KMS-11 (cell line): ENCODE measurements around the gene SPG21.

Experiments
- H2AFZ ChIP-seq: fragments of 200-600 bp; sonication (generic); 2 replicates; pipeline ENCODE4 v1.6.1; 2016; ENCODE audit warnings: antibody characterized with exemption, mixed run types, low read depth
- H3K27ac ChIP-seq: fragments of 200-600 bp; sonication (generic); 2 replicates; pipeline ENCODE4 v1.6.1; 2016; ENCODE audit warnings: mild to moderate bottlenecking, mixed run types
- H3K27me3 ChIP-seq: fragments of 200-600 bp; sonication (generic); 2 replicates; pipeline ENCODE4 v1.6.1; 2017; ENCODE audit warnings: mild to moderate bottlenecking, low read depth, mixed run types, moderate library complexity; ENCODE audit not compliant: insufficient read depth
- H3K36me3 ChIP-seq: fragments of 200-600 bp; sonication (generic); 2 replicates; pipeline ENCODE4 v1.6.1; 2017; ENCODE audit warnings: mild to moderate bottlenecking, mixed run types; ENCODE audit not compliant: insufficient read depth
- H3K4me1 ChIP-seq: fragments of 200-600 bp; sonication (generic); 2 replicates; pipeline ENCODE4 v1.6.1; 2016; ENCODE audit warnings: mild to moderate bottlenecking, low read depth, mixed run types; ENCODE audit not compliant: poor library complexity, severe bottlenecking
- H3K4me2 ChIP-seq: fragments of 200-600 bp; sonication (generic); 2 replicates; pipeline ENCODE4 v1.7.0; 2016; ENCODE audit warnings: mild to moderate bottlenecking, mixed run types
- H3K4me3 ChIP-seq: fragments of 200-600 bp; sonication (generic); IDR thresholded peaks from 2 replicates; pipeline ENCODE4 v1.6.1; 2017; ENCODE audit warnings: low read depth, low read length, mixed read lengths; ENCODE audit not compliant: insufficient read depth
- H3K79me2 ChIP-seq: fragments of 200-600 bp; sonication (generic); 2 replicates; pipeline ENCODE4 v1.6.1; 2016; ENCODE audit warnings: low read depth, mixed run types; ENCODE audit not compliant: insufficient read depth
- H3K9ac ChIP-seq: fragments of 200-600 bp; sonication (generic); 2 replicates; pipeline ENCODE4 v1.6.1; 2016; ENCODE audit warnings: mild to moderate bottlenecking, mixed run types
- H4K20me1 ChIP-seq: fragments of 200-600 bp; sonication (generic); 2 replicates; pipeline ENCODE4 v1.6.1; 2016; ENCODE audit warnings: mild to moderate bottlenecking, mixed run types; ENCODE audit not compliant: insufficient read depth
- TF ChIP-seq, protein P1 (sequence below): fragments of 200-600 bp; sonication (generic); conservative IDR thresholded peaks from 2 replicates; pipeline ENCODE4 v1.6.1; 2017; ENCODE audit warnings: low read depth, mild to moderate bottlenecking, antibody characterized with exemption, low read length, moderate library complexity, mixed read lengths

SPG21 gene

GRCh38 chr15:65028921-65029735 lies 39.4 kb upstream of the SPG21 start, which contains the start of gene MTFMT:
Gene MTFMT, minus strand, starts transcription at chr15:65029639. Its CDS starts 26 bp downstream, at chr15:65029613.
- Histone ChIP-seq H3K4me2 (peak within 1 kb of the TSS; percentile 97), H3K4me3 (no peak within 1 kb of the TSS), H2AFZ (peak within 1 kb of the TSS; percentile 82), H3K27ac (no peak within 1 kb of the TSS), H4K20me1 (no peaks in the 10 kb centered on the region), H3K36me3 (no peaks in the 10 kb centered on the region; the same call in 1 of the 2 replicates), H3K79me2 (no peaks in the 10 kb centered on the region; the same call in 1 of the 2 replicates), H3K27me3 (no peaks in the 10 kb centered on the region), H3K9ac (peak within 1 kb of the TSS; percentile 68), H3K4me1 (peaks cover 12% of the 10 kb centered on the region)
- TF ChIP-seq, protein P1, sequence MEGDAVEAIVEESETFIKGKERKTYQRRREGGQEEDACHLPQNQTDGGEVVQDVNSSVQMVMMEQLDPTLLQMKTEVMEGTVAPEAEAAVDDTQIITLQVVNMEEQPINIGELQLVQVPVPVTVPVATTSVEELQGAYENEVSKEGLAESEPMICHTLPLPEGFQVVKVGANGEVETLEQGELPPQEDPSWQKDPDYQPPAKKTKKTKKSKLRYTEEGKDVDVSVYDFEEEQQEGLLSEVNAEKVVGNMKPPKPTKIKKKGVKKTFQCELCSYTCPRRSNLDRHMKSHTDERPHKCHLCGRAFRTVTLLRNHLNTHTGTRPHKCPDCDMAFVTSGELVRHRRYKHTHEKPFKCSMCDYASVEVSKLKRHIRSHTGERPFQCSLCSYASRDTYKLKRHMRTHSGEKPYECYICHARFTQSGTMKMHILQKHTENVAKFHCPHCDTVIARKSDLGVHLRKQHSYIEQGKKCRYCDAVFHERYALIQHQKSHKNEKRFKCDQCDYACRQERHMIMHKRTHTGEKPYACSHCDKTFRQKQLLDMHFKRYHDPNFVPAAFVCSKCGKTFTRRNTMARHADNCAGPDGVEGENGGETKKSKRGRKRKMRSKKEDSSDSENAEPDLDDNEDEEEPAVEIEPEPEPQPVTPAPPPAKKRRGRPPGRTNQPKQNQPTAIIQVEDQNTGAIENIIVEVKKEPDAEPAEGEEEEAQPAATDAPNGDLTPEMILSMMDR = no peak

DNA sequence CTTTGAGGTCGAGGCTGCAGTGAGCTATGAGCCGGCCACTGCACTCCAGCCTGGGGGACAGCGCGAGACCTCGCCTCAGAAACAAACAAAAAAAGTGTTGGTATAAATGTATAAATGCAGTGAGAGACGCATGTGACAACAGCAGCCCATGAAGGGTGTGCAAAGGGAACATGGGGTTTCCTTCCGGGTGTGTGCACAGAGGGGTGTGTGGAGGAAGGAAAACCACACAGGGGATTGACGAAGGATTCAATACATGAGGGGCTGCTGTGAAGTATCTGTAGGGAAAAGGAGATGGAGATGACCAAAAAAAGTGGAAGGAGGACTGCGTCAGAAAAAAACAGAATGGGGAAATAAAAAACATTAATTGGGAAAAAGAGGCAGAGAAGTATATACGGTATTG lies 38.6 kb upstream of the SPG21 start:
- H3K27me3 ChIP-seq = no peaks in the 10 kb centered on the region
- no peak overlapping the region for H3K27ac ChIP-seq
- no peaks in the 10 kb centered on the region for H4K20me1 ChIP-seq
- H3K79me2 ChIP-seq = no peaks in the 10 kb centered on the region; the same call in 1 of the 2 replicates
- peaks cover 12% of the 10 kb centered on the region for H3K4me1 ChIP-seq
- H3K36me3 ChIP-seq = no peaks in the 10 kb centered on the region; the same call in 1 of the 2 replicates
- TF ChIP-seq, protein P1 = no peak
- H2AFZ ChIP-seq = no peak overlapping the region
- H3K4me3 ChIP-seq = no peak overlapping the region
- H3K9ac ChIP-seq = no peak overlapping the region
- H3K4me2 ChIP-seq = peak overlapping the region; percentile 97

DNA sequence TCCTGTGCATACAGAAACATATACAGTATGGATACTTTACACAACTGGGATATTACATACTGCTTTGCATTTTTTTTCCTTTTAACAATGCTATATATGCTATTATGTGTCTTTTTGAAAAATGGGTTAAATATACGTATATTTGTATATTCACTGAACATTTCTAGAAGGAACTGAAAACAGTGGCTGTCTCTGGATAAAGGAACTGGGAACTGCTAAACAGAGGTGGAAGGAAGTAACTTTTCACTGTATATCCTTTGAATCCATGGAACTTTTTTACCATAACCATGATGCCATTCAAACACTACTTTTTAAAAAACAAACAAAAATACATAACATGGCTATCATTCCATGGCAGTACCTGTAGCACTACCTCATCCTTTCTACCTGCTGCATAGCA lies 37.9 kb upstream of the SPG21 start:
- TF ChIP-seq, protein P1 = no peak
- H3K36me3 ChIP-seq = no peaks in the 10 kb centered on the region; the same call in none of the 2 replicates
- H3K4me2 ChIP-seq = no peak overlapping the region; the same call in 1 of the 2 replicates
- H3K27ac ChIP-seq = no peak overlapping the region
- no peaks in the 10 kb centered on the region for H3K27me3 ChIP-seq
- H3K4me1 ChIP-seq = peaks cover 12% of the 10 kb centered on the region
- no peak overlapping the region for H3K9ac ChIP-seq
- H3K4me3 ChIP-seq = no peak overlapping the region
- no peaks in the 10 kb centered on the region for H4K20me1 ChIP-seq
- no peak overlapping the region for H2AFZ ChIP-seq
- no peaks in the 10 kb centered on the region; the same call in 1 of the 2 replicates for H3K79me2 ChIP-seq

- H3K79me2 ChIP-seq = no peaks in the 10 kb centered on the region; the same call in 1 of the 2 replicates
- H3K4me1 ChIP-seq = peaks cover 12% of the 10 kb centered on the region
- no peak overlapping the region for H2AFZ ChIP-seq
- TF ChIP-seq, protein P1 = no peak
- H4K20me1 ChIP-seq = no peaks in the 10 kb centered on the region
- H3K27me3 ChIP-seq = no peaks in the 10 kb centered on the region
- no peaks in the 10 kb centered on the region; the same call in none of the 2 replicates for H3K36me3 ChIP-seq
- H3K27ac ChIP-seq = no peak overlapping the region
- H3K9ac ChIP-seq = no peak overlapping the region
- H3K4me3 ChIP-seq = no peak overlapping the region
- H3K4me2 ChIP-seq = no peak overlapping the region
Measured at GRCh38 chr15:65026756-65027155, 37.0 kb upstream of the SPG21 start.
